ENCODE data around the gene EYA2.

DNA sequence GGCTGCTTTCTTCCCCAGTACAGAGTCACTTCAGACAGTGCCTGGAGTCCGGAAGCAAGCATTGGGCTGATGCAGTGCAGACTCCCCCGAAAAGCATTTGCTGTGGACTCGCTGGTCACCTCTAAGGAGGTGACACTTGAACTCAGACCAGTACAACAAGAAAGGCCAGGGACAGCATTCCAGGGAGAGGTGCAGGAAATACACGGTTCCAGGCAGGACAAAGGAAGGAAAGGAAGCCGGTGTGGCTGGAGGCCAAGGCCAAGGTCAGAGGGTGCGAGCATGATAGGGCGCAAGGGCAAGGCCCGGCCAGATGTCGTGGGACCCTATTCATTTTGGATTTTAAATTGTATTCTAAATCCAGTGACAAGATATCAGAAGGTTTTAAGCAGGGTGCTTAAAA lies 300.9 kb downstream of the EYA2 start:
- TF ChIP-seq, protein P1, sequence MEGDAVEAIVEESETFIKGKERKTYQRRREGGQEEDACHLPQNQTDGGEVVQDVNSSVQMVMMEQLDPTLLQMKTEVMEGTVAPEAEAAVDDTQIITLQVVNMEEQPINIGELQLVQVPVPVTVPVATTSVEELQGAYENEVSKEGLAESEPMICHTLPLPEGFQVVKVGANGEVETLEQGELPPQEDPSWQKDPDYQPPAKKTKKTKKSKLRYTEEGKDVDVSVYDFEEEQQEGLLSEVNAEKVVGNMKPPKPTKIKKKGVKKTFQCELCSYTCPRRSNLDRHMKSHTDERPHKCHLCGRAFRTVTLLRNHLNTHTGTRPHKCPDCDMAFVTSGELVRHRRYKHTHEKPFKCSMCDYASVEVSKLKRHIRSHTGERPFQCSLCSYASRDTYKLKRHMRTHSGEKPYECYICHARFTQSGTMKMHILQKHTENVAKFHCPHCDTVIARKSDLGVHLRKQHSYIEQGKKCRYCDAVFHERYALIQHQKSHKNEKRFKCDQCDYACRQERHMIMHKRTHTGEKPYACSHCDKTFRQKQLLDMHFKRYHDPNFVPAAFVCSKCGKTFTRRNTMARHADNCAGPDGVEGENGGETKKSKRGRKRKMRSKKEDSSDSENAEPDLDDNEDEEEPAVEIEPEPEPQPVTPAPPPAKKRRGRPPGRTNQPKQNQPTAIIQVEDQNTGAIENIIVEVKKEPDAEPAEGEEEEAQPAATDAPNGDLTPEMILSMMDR (conservative IDR thresholded peaks at IDR 0.05) = no peak
- TF ChIP-seq ZFX (IDR thresholded peaks at IDR 0.05) = no peak

Data from C4-2B (cell line).